Stimulated activated CD8-positive, alpha-beta memory T cell treated with anti-CD3 and anti-CD28 coated beads, Interleukin-7, amount 100 ng/mL, for 48 hours (primary cell): ENCODE measurements around the gene NUP50.
A peak's percentile ranks its signal among the peaks of the same experiment; 100 is the strongest.
"Not testable (repeated sequence)": the region's sequence is repeated elsewhere in the genome, so short reads cannot be mapped to it uniquely, and the experiment has no call there.

ENCODE experiments used
- DNase-seq, 2 donors: peaks; one replicate each; pipeline ENCODE4 v3.0.0-alpha.2; 2020; ENCODE audit warnings: low read depth in 1 of 2; ENCODE audit errors: extremely low read depth in 1 of 2

NUP50 gene

DNA sequence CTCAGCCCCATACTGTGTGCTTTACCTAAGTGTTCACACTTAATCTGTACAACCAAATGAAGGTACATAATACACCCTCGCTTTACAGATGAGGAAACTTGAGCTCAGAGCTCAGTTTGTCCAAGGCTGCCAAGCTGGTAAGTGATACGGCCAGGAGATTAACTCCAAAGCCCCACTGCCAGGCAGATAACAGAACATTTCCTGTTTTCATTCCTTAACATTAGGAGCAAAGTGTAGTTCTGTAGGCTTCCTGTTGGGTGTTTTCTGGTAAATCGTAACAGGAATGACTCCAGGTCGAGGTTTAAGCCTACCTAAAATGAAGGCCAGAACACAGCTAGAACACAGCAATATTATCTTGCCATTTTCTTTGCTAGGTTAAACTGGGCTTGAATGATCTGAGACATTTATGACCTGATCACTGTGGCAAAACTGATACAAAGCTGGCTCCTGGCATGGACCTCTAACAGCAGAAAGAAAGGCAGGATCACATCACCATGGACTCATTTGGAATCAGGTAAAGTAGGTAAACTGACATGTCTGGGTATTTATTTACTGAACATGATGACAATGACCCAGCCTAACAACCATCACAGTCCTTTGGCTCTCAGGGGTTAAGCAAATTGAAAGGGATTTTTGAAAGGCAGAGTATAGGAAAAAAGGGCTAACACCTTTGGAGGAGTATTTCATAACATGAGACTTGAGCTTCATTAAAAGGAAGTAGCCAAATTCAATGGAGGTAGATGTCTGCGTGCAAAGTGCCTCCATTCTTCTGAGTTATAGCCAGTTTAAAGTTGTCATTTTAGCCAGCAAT lies 3.9 kb upstream of the NUP50 start:
- DNase-seq: no peak

DNA sequence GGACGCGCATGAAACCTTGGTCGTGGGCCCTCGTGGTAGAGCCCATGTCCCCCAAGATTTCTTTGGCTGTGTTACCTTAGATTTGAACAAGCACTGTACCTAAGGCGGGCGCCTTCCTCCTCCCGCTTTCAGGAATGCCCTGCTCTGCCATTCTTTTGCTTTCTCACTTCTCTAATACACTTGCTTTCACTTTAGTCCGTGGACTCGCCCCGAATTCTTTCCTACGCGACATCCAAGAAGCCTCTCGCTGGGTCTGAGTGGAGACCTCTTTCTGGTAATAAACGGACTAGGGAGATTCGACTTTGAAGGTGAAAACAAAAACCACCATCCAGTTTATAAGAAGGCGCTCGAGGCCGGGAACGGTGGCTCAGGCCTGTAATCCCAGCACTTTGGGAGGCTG lies 1.2 kb upstream of the NUP50 start:
- no peak for DNase-seq

- no peak for DNase-seq
These were observed 650 bp upstream of the NUP50 start for GRCh38 chr22:45163099-45163450.

GRCh38 chr22:45164270-45165088 lies 754 bp downstream of the NUP50 start:
- DNase-seq: peak in 1 of 2 donors; percentile 1

DNA sequence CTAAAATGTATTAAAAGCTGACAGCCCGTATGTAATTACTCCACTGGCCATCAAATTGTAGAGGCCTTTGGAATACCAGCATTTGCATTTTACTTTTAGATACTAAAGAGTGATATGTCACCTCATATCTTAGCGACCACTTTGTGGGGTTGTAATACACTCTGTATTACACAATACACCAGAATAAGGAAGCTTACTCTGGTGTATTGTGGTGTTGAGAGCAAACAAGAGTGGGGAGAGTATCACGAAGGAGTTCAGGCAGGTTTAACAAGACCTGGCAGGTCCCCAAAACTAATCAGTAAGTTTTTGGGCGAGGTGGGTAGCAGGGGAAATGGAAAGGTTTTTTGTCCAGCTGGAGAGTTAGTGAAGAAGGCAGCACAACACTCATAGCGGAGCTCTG lies 3.2 kb downstream of the NUP50 start:
- no peak for DNase-seq

GRCh38 chr22:45169591-45170466 lies 6.1 kb downstream of the NUP50 start:
- DNase-seq: no peak

DNA sequence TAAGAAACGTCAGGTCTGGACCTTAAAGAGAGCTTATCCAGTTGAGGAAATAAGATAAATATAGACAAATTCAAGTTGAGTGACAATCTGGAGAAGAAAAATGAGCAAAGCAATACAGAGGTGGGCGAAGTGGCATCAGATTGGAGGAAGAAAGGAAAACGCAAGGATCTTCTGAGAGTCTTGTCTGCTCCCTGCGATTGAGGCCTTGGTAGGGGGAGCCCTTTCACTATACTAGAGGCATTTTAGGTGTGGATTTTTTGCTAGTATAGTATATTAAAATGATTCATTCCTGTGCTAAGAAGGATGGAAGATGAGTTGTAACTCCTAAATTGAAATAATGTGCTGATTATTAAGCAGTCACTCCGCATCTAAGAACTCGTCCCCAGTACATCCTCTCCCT lies 8.1 kb downstream of the NUP50 start:
- no peak for DNase-seq

DNA sequence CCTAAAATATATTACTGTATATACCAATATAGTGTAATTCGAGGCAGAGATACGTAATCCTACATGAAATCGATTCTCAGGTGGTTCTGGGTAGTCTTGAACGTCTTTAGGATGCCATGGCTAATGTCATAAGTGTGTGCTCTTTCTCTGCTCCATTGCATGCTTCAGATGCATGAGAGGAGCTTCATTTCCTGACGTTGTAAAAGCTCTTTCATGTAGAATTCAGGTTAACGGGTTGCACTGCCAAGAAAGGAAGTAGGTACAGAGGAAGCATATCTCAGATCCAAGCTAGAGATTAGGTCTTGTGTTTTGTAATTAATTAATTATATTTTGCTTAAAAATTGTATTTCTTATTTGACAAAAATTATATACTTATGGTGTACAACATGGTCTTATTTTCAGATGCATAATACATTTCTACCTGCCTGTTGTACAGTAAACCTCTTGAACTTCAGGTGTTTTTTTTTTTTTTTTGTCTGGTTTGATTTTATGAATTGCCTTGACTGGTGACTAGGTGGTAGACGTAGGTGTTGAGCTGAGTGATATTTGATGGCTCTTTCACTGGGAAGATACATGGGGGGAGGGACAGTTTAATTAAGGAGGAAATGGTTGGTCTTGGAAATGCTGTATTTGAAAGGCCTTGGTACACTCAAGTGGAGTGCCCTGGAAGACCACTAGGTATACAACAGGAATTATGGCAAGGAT lies 9.3 kb downstream of the NUP50 start:
- DNase-seq: no peak

DNA sequence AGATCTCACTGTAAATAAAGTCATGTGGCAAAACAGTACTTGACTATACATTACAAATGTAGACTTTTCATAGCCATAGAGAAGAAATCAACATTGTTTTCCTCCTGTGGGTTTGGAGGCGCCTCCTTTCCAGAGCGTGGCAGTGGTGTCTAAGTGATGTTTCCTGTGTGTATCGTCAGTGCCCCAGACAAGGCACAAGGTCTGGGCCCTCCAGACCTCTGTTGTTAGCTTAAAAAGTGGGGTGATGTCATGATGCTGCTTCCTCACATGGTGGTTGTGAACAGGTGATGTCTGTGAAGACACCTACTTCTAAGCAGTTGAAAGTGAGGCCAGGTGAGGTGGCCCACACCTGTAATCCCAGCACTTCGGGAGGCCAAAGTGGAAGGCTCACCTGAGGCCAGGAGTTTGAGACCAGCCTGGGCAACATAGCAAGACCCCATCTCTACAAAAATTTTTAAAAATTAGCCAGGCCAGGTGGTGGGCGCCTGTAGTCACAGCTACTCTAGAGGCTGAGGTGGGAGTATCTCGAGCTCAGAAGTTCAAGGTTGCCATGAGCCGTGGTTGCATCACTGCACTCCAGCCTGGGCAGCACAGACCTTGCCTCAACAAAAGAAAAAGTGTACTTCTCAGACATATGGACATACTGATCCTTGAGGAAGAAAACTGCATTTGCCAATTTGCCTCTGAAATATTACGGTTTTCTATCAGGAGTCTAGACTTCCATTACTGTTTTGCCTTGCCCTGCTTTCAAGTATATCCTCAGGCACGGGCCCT lies 15.7 kb downstream of the NUP50 start:
- no peak for DNase-seq

DNA sequence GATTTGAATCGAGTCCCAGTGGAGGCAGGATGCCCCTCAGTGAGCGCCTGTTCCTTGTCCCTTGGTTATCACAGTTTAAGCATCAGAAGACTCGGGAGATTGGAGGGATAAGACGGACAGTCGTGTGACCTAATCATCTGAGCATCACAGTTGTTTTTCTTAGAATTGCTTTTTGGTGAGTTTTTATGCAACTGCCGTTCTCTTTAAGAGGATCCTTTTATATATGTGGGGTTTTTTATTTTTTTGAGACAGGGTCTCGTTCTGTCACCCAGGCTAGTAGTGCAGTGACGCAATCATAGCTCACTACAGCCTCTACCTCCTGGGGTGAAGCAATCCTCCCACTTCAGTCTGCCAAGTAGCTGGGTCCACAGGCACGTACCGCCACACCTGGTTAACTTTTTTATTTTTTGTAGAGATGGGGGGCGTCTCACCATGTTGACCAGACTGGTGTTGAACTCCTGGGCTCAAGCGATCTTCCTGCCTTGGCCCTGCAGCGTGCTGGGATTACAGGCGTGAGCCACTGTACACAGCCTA lies 16.5 kb downstream of the NUP50 start:
- DNase-seq: no peak

DNA sequence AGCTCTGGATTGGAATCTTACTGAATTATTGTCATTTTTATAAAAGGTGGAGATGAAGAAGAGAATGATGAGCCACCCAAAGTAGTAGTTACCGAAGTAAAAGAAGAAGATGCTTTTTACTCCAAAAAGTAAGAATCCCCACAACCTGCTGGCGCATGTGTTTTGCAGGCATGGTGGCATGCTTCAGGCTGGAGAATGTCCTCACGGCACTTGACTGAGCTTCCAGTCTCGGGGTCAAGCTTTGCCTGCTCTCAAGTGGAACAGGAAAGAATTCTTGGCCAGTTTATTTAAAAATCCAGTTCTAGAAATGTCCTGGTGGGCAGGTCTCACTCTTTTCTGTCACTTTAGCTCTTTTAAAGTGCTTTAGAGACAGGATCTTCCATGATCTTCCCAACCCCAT lies 17.5 kb downstream of the NUP50 start:
- no peak for DNase-seq

DNA sequence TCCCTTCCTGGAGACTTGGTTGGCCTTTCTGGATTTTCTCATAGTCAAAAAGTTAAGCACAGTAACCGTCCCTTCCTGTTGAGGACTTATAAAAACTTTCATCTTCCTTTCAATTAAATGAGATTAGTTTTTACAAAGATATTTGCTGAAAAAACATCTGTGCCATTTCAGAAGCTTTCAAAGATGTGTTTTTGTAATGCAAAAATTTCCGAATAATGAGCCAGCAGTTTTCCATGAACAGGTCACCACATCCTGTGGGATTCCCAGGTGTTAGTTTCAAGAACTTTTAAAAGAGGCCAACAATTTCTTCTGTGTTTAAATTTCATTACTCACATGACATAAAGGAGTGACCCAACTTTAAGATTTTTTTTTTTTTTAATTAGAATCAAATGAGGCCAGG lies 18.0 kb downstream of the NUP50 start:
- DNase-seq: no peak

GRCh38 chr22:45183974-45184373 lies 20.2 kb downstream of the NUP50 start:
- no peak for DNase-seq

- DNase-seq: no peak
These were observed 22.2 kb downstream of the NUP50 start for GRCh38 chr22:45185718-45186514.

GRCh38 chr22:45187891-45188290 lies 24.2 kb downstream of the NUP50 start:
- DNase-seq: no peak

- DNase-seq: no peak
These were observed 25.1 kb downstream of the NUP50 start for GRCh38 chr22:45188779-45189178.

- DNase-seq: no peak
These were observed 26.6 kb downstream of the NUP50 start for GRCh38 chr22:45190202-45190872.

DNA sequence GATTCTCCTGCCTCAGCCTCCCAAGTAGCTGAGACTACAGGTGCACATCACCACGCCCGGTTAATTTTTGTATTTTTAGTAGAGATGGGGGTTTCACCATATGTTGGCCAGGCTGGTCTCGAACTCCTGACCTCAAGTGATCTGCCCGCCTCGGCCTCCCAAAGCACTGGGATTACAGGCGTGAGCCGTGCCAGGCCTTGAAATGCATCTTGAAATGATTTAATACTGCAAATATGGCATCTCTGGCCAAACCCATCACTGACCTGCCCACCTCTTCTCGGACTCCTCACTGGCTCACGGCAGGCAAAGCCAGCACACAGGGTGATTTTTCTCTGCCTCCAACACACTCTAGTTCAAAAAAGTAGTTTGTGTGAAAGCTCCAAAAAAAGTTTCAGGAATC lies 28.0 kb downstream of the NUP50 start:
- not testable (repeated sequence) for DNase-seq
